ENCODE results near the gene ARID4B.

GRCh38 chr1:235246022-235246948 lies 81.7 kb downstream of the ARID4B start:
- TF ChIP-seq CTCF (IDR thresholded peaks at IDR 0.05) (no peak), POLR2AphosphoS5 (IDR thresholded peaks at IDR 0.05) (no peak)

Measured in sigmoid colon (tissue), 4 donors.